ENCODE data around the gene AXIN1.

- no peak for TF ChIP-seq CTCF (IDR thresholded peaks at IDR 0.05; ENCODE audit: control extremely low read depth in 1 of 3, insufficient read depth in 1 of 3, low read depth in 1 of 3, low read length in 3 of 3)
- TF ChIP-seq POLR2A (IDR thresholded peaks at IDR 0.05; ENCODE audit: control extremely low read depth in 1 of 2, low read depth in 2 of 2, low read length in 2 of 2) = no peak
- no peak for TF ChIP-seq RBBP5 (IDR thresholded peaks at IDR 0.05; ENCODE audit: borderline replicate concordance, low read depth, low read length)
- no peak for TF ChIP-seq MAX (IDR thresholded peaks at IDR 0.05)
- no peak for TF ChIP-seq POLR2AphosphoS5 (IDR thresholded peaks at IDR 0.05; ENCODE audit: low read depth, low read length)
- TF ChIP-seq CHD2 (IDR thresholded peaks at IDR 0.05; ENCODE audit: low read length) = no peak
These were observed 23.6 kb upstream of the AXIN1 start for GRCh38 chr16:375927-376816.
